ENCODE results near the gene XCR1. TPM values are rescaled to one million over a fixed set of nuclear protein-coding genes. Genes with fewer than 3 reads are reported as not detected.

Gene XCR1
- total and polyA plus RNA-seq, 2 experiments from 2014 or later = not detected

DNA sequence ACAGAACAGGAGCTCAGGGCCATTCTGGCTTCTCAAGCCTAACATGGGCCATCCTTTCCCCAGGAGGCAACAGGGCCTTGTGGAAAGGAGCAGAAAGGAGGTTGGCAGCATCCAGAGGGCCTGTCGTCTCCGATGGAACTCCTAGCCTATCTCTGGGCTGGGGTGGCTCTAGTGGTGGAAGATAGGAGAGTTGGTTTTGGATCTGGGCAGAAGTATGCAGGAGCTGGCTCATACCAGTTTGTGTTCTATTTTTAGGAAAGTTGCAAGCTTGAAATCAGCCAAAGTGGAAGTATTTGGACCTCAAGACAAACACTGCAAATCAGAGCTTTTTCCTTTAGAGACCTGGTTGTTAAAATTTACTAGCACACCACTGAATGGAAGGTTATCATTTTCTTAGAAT, 35.4 kb upstream of the XCR1 start:
- TF ChIP-seq EZH2phosphoT487 (IDR thresholded peaks at IDR 0.05; ENCODE audit: insufficient read depth, low read depth) = no peak
- TF ChIP-seq EZH2 (IDR thresholded peaks at IDR 0.05; ENCODE audit: insufficient read depth, poor library complexity, severe bottlenecking) = no peak
- H3K9me3 ChIP-seq (ENCODE audit: low read depth) = no peaks in the 10 kb centered on the region
- H3F3A ChIP-seq (ENCODE audit: insufficient read depth) = no peaks in the 10 kb centered on the region
- H3K4me2 ChIP-seq (ENCODE audit: unreplicated experiment) = no peak overlapping the region
- H3K4me3 ChIP-seq = no peak overlapping the region
- 85 to 87% methylated on average over 2 of the region's 2 CpGs for WGBS, 2 experiments (ENCODE audit: low coverage in 1 of 2, low lambda C conversion rate in 2 of 2, missing lambda C conversion rate in 2 of 2)
- no peaks in the 10 kb centered on the region for H3K4me1 ChIP-seq (ENCODE audit: insufficient read depth)
- in situ Hi-C loops (cut with MboI) = loop anchor here (5.0 kb wide), 1 partner anchor 120 kb away; the partner anchor contains the start of gene CXCR6
- no peaks in the 10 kb centered on the region for H4K20me1 ChIP-seq (ENCODE audit: insufficient read depth)
- H3K36me3 ChIP-seq (ENCODE audit: low read depth) = no peaks in the 10 kb centered on the region
- peaks cover 51% of the 10 kb centered on the region for H3K27me3 ChIP-seq (replicated peaks; ENCODE audit: insufficient read depth)
- H3K9me2 ChIP-seq (ENCODE audit: insufficient read depth) = no peaks in the 10 kb centered on the region
- H3K9ac ChIP-seq = no peak overlapping the region
- no peak for DNase-seq
- no peak overlapping the region for H2AFZ ChIP-seq
- H3K79me2 ChIP-seq (ENCODE audit: insufficient read depth) = no peaks in the 10 kb centered on the region
- H3K27ac ChIP-seq = no peak overlapping the region

DNA sequence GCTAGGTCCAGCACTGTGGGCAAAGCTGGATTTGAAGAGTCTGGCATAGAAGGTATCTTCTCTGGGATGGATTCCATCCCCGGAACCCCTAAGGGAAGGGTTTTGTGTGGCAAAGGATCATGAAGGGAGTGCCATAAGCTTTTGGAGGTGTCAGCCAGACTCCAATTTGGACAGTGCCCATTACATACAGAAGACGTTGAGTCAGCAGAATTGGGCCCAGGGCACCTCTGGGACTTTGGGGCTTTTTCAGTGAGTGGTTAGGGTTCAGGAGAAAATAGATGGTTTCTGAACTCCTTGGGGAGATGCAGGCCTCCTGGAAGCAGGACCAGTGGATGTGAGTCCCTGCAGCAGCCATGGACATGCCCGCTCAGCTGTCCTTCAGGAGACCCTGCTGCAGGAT, 34.6 kb upstream of the XCR1 start:
- Histone ChIP-seq H3K79me2 (ENCODE audit: insufficient read depth) (no peaks in the 10 kb centered on the region), H3K9ac (no peak overlapping the region), H3K4me2 (ENCODE audit: unreplicated experiment) (no peak overlapping the region), H3F3A (ENCODE audit: insufficient read depth) (no peaks in the 10 kb centered on the region), H3K4me3 (no peak overlapping the region), H3K9me2 (ENCODE audit: insufficient read depth) (no peaks in the 10 kb centered on the region), H3K27me3 (replicated peaks; ENCODE audit: insufficient read depth) (peaks cover 57% of the 10 kb centered on the region), H3K36me3 (ENCODE audit: low read depth) (no peaks in the 10 kb centered on the region), H3K9me3 (ENCODE audit: low read depth) (no peaks in the 10 kb centered on the region), H4K20me1 (ENCODE audit: insufficient read depth) (no peaks in the 10 kb centered on the region), H2AFZ (no peak overlapping the region), H3K27ac (no peak overlapping the region), H3K4me1 (ENCODE audit: insufficient read depth) (no peaks in the 10 kb centered on the region)
- 53 to 63% methylated on average over 3 of the region's 3 CpGs for WGBS, 2 experiments (ENCODE audit: low coverage in 1 of 2, low lambda C conversion rate in 2 of 2, missing lambda C conversion rate in 2 of 2)
- no peak for DNase-seq
- in situ Hi-C loops (cut with MboI) = loop anchor here (5.0 kb wide), 1 partner anchor 120 kb away; the partner anchor contains the start of gene CXCR6
- no peak for TF ChIP-seq EZH2 (IDR thresholded peaks at IDR 0.05; ENCODE audit: insufficient read depth, poor library complexity, severe bottlenecking)
- TF ChIP-seq EZH2phosphoT487 (IDR thresholded peaks at IDR 0.05; ENCODE audit: insufficient read depth, low read depth) = no peak

- TF ChIP-seq EZH2phosphoT487 (IDR thresholded peaks at IDR 0.05; ENCODE audit: insufficient read depth, low read depth) = no peak
- no peak for TF ChIP-seq EZH2 (IDR thresholded peaks at IDR 0.05; ENCODE audit: insufficient read depth, poor library complexity, severe bottlenecking)
- no peaks in the 10 kb centered on the region for H3K9me3 ChIP-seq (ENCODE audit: low read depth)
- no peaks in the 10 kb centered on the region for H3K9me2 ChIP-seq (ENCODE audit: insufficient read depth)
- H3F3A ChIP-seq (ENCODE audit: insufficient read depth) = no peaks in the 10 kb centered on the region
- no peaks in the 10 kb centered on the region for H4K20me1 ChIP-seq (ENCODE audit: insufficient read depth)
- no peaks in the 10 kb centered on the region for H3K79me2 ChIP-seq (ENCODE audit: insufficient read depth)
- H3K4me1 ChIP-seq (ENCODE audit: insufficient read depth) = no peaks in the 10 kb centered on the region
- no peaks in the 10 kb centered on the region for H3K36me3 ChIP-seq (ENCODE audit: low read depth)
- H3K27me3 ChIP-seq (replicated peaks; ENCODE audit: insufficient read depth) = peaks cover 62% of the 10 kb centered on the region
- WGBS, 2 experiments (ENCODE audit: low coverage in 1 of 2, low lambda C conversion rate in 2 of 2, missing lambda C conversion rate in 2 of 2) = 46 to 57% methylated on average over 3 of the region's 3 CpGs
- no peak overlapping the region for H3K4me3 ChIP-seq
- in situ Hi-C loops (cut with MboI) = loop anchor here (5.0 kb wide), 1 partner anchor 119 kb away; the partner anchor contains the start of gene CXCR6
- H2AFZ ChIP-seq = no peak overlapping the region
- H3K9ac ChIP-seq = no peak overlapping the region
- H3K27ac ChIP-seq = no peak overlapping the region
- DNase-seq = peak; percentile 53
- no peak overlapping the region for H3K4me2 ChIP-seq (ENCODE audit: unreplicated experiment)
These were observed 33.9 kb upstream of the XCR1 start for GRCh38 chr3:46061108-46061720.

DNA sequence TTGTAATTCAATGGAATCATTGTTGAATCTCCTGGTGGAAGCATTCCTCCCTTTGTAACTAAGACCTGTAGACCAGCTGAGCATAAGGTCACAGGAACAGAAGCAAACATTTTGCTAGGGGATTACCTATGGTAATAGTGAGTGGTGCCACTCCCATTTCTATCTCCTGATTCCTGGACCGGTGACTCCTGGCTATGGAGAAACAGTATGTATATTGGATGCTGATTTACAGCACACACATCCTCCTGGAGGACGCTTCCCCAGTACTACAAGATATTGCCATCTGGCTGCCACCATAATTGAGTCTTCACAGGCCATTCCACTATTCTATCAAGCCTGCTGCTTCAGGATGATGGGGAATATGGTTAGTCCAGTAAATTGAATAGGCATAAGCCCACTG, 33.3 kb upstream of the XCR1 start:
- Histone ChIP-seq H4K20me1 (ENCODE audit: insufficient read depth) (no peaks in the 10 kb centered on the region), H3K4me2 (ENCODE audit: unreplicated experiment) (no peak overlapping the region), H3K9ac (no peak overlapping the region), H3K4me1 (ENCODE audit: insufficient read depth) (no peaks in the 10 kb centered on the region), H3K79me2 (ENCODE audit: insufficient read depth) (no peaks in the 10 kb centered on the region), H3K4me3 (no peak overlapping the region), H3K9me2 (ENCODE audit: insufficient read depth) (no peaks in the 10 kb centered on the region), H3F3A (ENCODE audit: insufficient read depth) (no peaks in the 10 kb centered on the region), H3K27ac (no peak overlapping the region), H3K27me3 (replicated peaks; ENCODE audit: insufficient read depth) (peaks cover 65% of the 10 kb centered on the region), H2AFZ (no peak overlapping the region), H3K36me3 (ENCODE audit: low read depth) (no peaks in the 10 kb centered on the region), H3K9me3 (ENCODE audit: low read depth) (no peaks in the 10 kb centered on the region)
- DNase-seq = no peak
- TF ChIP-seq EZH2phosphoT487 (IDR thresholded peaks at IDR 0.05; ENCODE audit: insufficient read depth, low read depth) (no peak), EZH2 (IDR thresholded peaks at IDR 0.05; ENCODE audit: insufficient read depth, poor library complexity, severe bottlenecking) (no peak)
- in situ Hi-C loops (cut with MboI) = loop anchor here (5.0 kb wide), 1 partner anchor 118 kb away; the partner anchor contains the start of gene CXCR6
- 46 to 50% methylated on average over 2 of the region's 2 CpGs for WGBS, 2 experiments (ENCODE audit: low coverage in 1 of 2, low lambda C conversion rate in 2 of 2, missing lambda C conversion rate in 2 of 2)

Measured in GM23248 (cell line).